ENCODE data around the gene BACH2.

- TF ChIP-seq CTCF (IDR thresholded peaks at IDR 0.05) = no peak
- TF ChIP-seq POLR2AphosphoS5 (IDR thresholded peaks at IDR 0.05) = no peak
Observed at GRCh38 chr6:90015883-90016282, 280.8 kb downstream of the BACH2 start.

All from stomach (tissue), 4 donors.